B cell (primary cell): ENCODE measurements around the gene TUBE1. TPM values are rescaled to one million over a fixed set of nuclear protein-coding genes. Genes with fewer than 3 reads are reported as not detected.

Experiments
- ATAC-seq: fragments of 200-7000 bp; cut with Tn5 transposase; one replicate; pipeline ENCODE4 v1.10.0; 2021; ENCODE audit warnings: low read depth, mild to moderate bottlenecking, moderate number of reproducible peaks, moderate library complexity
- CTCF ChIA-PET: fragments of 350-600 bp; sonication (Branson Sonifier 250); formaldehyde crosslinking; loops from one replicate; lab custom pipeline; 2021; ENCODE audit warnings: antibody characterized with exemption, inconsistent platforms; lab: Charles Lee
- POLR2A ChIA-PET: fragments of 350-600 bp; sonication (Branson Sonifier 250); formaldehyde crosslinking; loops from one replicate; lab custom pipeline; 2021; ENCODE audit warnings: antibody characterized with exemption; lab: Charles Lee
- DNase-seq: peaks from one replicate; pipeline ENCODE4 v3.0.0; 2013
- H2AFZ ChIP-seq: 2 replicates; pipeline ENCODE4 v1.6.1; 2012; ENCODE audit warnings: mild to moderate bottlenecking, low read depth, low read length; ENCODE audit not compliant: insufficient read depth, poor library complexity, severe bottlenecking
- H3K27ac ChIP-seq, 2 donors: 1 replicate in 1 of 2; 2 replicates in 1 of 2; pipeline ENCODE4 v1.5.1; 2012 to 2013; ENCODE audit warnings: low read length in 2 of 2, mild to moderate bottlenecking in 2 of 2, moderate library complexity in 1 of 2
- H3K27me3 ChIP-seq, 4 experiments: fragments of 200-600 bp in 1 of 4; sonication (generic) in 1 of 4; replicated peaks in 1 of 4; 1 replicate in 2 of 4; 2 replicates in 2 of 4; pipeline versions ENCODE4 v1.6.1 to v1.7.0; 2013 to 2016; ENCODE audit warnings: low read length in 3 of 4, mild to moderate bottlenecking in 2 of 4, mixed read lengths in 1 of 4, moderate library complexity in 1 of 4; ENCODE audit not compliant: insufficient read depth in 4 of 4, control insufficient read depth in 3 of 4; ENCODE audit errors: control extremely low read depth in 1 of 4
- H3K36me3 ChIP-seq, 2 experiments: replicated peaks in 1 of 2; 1 replicate in 1 of 2; 2 replicates in 1 of 2; pipeline versions ENCODE4 v1.6.1 to v1.7.1; 2013; ENCODE audit warnings: low read length in 1 of 2; ENCODE audit not compliant: insufficient read depth in 2 of 2, control insufficient read depth in 1 of 2; ENCODE audit errors: control extremely low read depth in 1 of 2, extremely low read depth in 1 of 2
- H3K4me1 ChIP-seq, 2 donors: fragments of 200-600 bp in 1 of 2; sonication (generic) in 1 of 2; 1 replicate in 1 of 2; 2 replicates in 1 of 2; pipeline versions ENCODE4 v1.5.1 to v1.6.1; 2013 to 2017; ENCODE audit warnings: low read length in 2 of 2; ENCODE audit not compliant: control insufficient read depth in 2 of 2, insufficient read depth in 2 of 2
- H3K4me2 ChIP-seq: replicated peaks from 2 replicates; pipeline ENCODE3; 2012; ENCODE audit warnings: mild to moderate bottlenecking, low read depth, low read length; ENCODE audit not compliant: poor library complexity, severe bottlenecking
- H3K4me3 ChIP-seq, 5 experiments: fragments of 200-600 bp in 1 of 5; sonication (generic) in 1 of 5; 1 replicate in 3 of 5; 2 replicates in 2 of 5; pipeline versions ENCODE4 v1.5.1 to v1.7.0; 2011 to 2016; ENCODE audit warnings: low read length in 4 of 5, mild to moderate bottlenecking in 4 of 5, low read depth in 2 of 5, control low read depth in 1 of 5, moderate library complexity in 1 of 5; ENCODE audit not compliant: insufficient read depth in 1 of 5; ENCODE audit errors: control extremely low read depth in 1 of 5, extremely low read depth in 1 of 5
- H3K79me2 ChIP-seq: fragments of 200-600 bp; sonication (generic); one replicate; pipeline ENCODE4 v1.6.0; 2016; ENCODE audit warnings: low read length; ENCODE audit not compliant: control insufficient read depth, insufficient read depth
- H3K9ac ChIP-seq: fragments of 200-600 bp; sonication (generic); 2 replicates; pipeline ENCODE4 v1.6.1; 2017; ENCODE audit warnings: mild to moderate bottlenecking, low read length, moderate library complexity
- H3K9me3 ChIP-seq, 3 donors: one replicate each; pipeline versions ENCODE4 v1.6.1 to v1.7.1; 2013; ENCODE audit warnings: low read length in 2 of 3; ENCODE audit not compliant: control insufficient read depth in 2 of 3, insufficient read depth in 1 of 3; ENCODE audit errors: control extremely low read depth in 1 of 3
- H4K20me1 ChIP-seq: 2 replicates; pipeline ENCODE4 v1.6.0; 2012; ENCODE audit warnings: mild to moderate bottlenecking, low read length; ENCODE audit not compliant: insufficient read depth, control insufficient read depth, poor library complexity, severe bottlenecking
- H3K27ac Mint-ChIP-seq: one replicate; pipeline ENCODE4 v1.8.0; 2021; ENCODE audit warnings: mixed read lengths
- H3K27me3 Mint-ChIP-seq: one replicate; pipeline ENCODE4 v1.8.0; 2021; ENCODE audit warnings: mixed read lengths
- H3K4me1 Mint-ChIP-seq: one replicate; pipeline ENCODE4 v1.8.0; 2021; ENCODE audit warnings: mixed read lengths
- H3K4me3 Mint-ChIP-seq: one replicate; pipeline ENCODE4 v1.8.0; 2021; ENCODE audit warnings: mixed read lengths
- H3K9me3 Mint-ChIP-seq: one replicate; pipeline ENCODE4 v1.8.0; 2022; ENCODE audit warnings: mixed read lengths; ENCODE audit not compliant: insufficient read depth
- EZH2 ChIP-seq: IDR thresholded peaks from 2 replicates; pipeline ENCODE4 v1.6.1; 2012; ENCODE audit warnings: borderline replicate concordance, low read depth, mild to moderate bottlenecking, moderate library complexity, low read length; ENCODE audit not compliant: insufficient read depth, poor library complexity, severe bottlenecking
- WGBS: methylation state at CpG from one replicate; pipeline ENCODE4 v1.1.5; 2013; ENCODE audit warnings: missing lambda C conversion rate; ENCODE audit not compliant: insufficient coverage; 5-methylcytosine and 5-hydroxymethylcytosine counted together
- intact Hi-C: fragments of 100-400 bp; cut with micrococcal nuclease; formaldehyde crosslinking; loops from one replicate; pipeline ENCODE4 v1.10.0; 2022
- polyA plus RNA-seq: library from polyadenylated mRNA; depleted of rRNA; stranded (reverse); fragments of >200 nt; gene quantifications from 2 replicates; pipeline ENCODE4 v1.2.3, GENCODE V29; 2012
- total RNA-seq, 2 donors: library from RNA; stranded (reverse); fragments of 120-200 nt in 1 of 2; gene quantifications; 1 replicate in 1 of 2; 2 replicates in 1 of 2; pipeline versions ENCODE4 v1.2.3 to v1.2.4, GENCODE V29; 2013 to 2022
- TF ChIP-seq, protein P1 (sequence below): fragments of 200-600 bp; IDR thresholded peaks from one replicate; pipeline ENCODE4 v1.8.0; 2022; ENCODE audit warnings: antibody characterized with exemption, mild to moderate bottlenecking

TUBE1 gene
- total and polyA plus RNA-seq, 2 donors (not counting 1 experiment from before 2014, with no cell fraction given): 14.3 to 24.5 TPM

DNA sequence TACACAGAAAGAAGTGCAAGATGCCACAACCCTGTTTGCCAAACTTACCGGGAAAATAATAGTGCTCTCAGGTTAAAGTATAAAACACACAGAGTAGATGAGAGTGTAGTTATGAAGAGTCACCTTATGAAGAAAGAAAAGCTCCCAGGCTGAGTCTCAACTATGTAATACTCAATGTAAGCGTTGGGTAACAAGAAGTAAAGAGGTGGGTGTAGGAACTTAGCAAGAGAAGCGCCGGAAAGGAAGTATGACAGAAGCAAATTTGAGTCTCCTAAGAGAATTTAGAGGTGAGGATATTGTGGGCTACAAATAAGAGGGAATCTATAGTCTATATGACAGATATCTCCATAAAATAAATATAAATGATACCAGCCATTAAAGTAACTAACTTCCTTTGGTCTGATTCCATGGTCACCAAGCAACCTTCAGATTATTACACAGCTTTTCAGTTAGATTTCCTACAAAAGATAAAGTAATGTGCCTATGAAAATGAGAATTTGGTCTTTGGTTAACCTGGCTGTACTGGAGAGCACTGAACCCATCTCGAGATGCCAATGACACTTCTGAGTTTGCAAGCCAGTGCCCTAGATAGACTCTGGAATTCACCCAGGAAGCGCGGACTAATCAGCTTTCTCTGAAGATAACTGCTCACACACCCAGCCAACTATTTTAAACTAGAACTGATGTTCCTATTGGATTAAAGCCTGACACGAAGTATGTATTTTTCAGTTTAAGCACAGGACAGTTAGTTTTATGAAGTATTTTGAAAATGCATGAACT is 1.8 kb downstream of the TUBE1 start:
- H3K4me2 ChIP-seq: no peak overlapping the region
- no peak overlapping the region for H3K4me3 Mint-ChIP-seq
- H3K4me1 ChIP-seq: peaks cover 7 to 8% of the 10 kb centered on the region in 2 donors
- no peaks in the 10 kb centered on the region for H3K9me3 Mint-ChIP-seq
- no peak for DNase-seq
- no peaks in the 10 kb centered on the region for H4K20me1 ChIP-seq
- WGBS: 100% methylated on average over 2 of the region's 8 CpGs
- peaks cover 0 to 6% (median 2%) of the 10 kb centered on the region in 4 experiments for H3K27me3 ChIP-seq
- no peaks in the 10 kb centered on the region for H3K4me1 Mint-ChIP-seq
- no peak overlapping the region for H2AFZ ChIP-seq
- no peak overlapping the region for H3K27ac Mint-ChIP-seq
- no peak overlapping the region for H3K27ac ChIP-seq
- no peaks in the 10 kb centered on the region for H3K79me2 ChIP-seq
- ATAC-seq: no peak
- no peak overlapping the region for H3K9ac ChIP-seq
- no peaks in the 10 kb centered on the region for H3K9me3 ChIP-seq
- H3K4me3 ChIP-seq: no peak overlapping the region
- intact Hi-C loops: loop anchor here (2.0 to 5.0 kb wide), 2 partner anchors 478 to 1885 kb away; partner anchors contain the start of genes HDAC2 and TRAF3IP2
- no peak for TF ChIP-seq EZH2
- TF ChIP-seq, protein P1, sequence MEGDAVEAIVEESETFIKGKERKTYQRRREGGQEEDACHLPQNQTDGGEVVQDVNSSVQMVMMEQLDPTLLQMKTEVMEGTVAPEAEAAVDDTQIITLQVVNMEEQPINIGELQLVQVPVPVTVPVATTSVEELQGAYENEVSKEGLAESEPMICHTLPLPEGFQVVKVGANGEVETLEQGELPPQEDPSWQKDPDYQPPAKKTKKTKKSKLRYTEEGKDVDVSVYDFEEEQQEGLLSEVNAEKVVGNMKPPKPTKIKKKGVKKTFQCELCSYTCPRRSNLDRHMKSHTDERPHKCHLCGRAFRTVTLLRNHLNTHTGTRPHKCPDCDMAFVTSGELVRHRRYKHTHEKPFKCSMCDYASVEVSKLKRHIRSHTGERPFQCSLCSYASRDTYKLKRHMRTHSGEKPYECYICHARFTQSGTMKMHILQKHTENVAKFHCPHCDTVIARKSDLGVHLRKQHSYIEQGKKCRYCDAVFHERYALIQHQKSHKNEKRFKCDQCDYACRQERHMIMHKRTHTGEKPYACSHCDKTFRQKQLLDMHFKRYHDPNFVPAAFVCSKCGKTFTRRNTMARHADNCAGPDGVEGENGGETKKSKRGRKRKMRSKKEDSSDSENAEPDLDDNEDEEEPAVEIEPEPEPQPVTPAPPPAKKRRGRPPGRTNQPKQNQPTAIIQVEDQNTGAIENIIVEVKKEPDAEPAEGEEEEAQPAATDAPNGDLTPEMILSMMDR: no peak
- H3K27me3 Mint-ChIP-seq: peaks cover 10% of the 10 kb centered on the region
- H3K36me3 ChIP-seq: peaks cover 1 to 10% of the 10 kb centered on the region in 2 experiments
- ChIA-PET CTCF (interaction anchor here (0.5 to 2.9 kb wide), 7 partner anchors 23 to 1773 kb away, joined by 3 to 52 read pairs (median 6); no protein-coding TSS in a partner anchor), POLR2A (no interaction called here)

DNA sequence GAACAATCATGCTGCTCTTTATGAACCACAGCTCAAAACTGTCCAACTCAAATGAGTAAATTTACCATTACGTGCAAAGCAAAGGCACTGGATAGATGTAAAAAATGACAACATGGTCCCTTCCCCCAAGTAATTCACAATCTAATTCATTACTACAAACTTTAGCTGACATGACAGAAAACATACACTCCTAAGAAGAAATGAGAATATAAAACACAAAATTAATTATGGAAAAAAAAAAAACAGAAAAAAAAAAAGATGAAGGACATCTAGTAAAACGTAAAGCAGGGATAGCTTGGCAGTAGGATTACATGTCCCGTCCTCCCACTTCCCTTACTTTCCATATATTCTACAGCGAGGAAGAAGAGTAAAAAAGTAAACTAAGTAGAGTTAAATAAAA is 5.7 kb downstream of the TUBE1 start:
- H3K36me3 ChIP-seq: peaks cover 5 to 22% of the 10 kb centered on the region in 2 experiments
- TF ChIP-seq EZH2: no peak
- TF ChIP-seq, protein P1: no peak

More for the DNA sequence above, 5.7 kb downstream of the TUBE1 start:
- intact Hi-C loops: no loop called here
- Mint-ChIP-seq H3K27ac (no peak overlapping the region), H3K4me3 (no peak overlapping the region), H3K4me1 (no peaks in the 10 kb centered on the region), H3K9me3 (no peaks in the 10 kb centered on the region), H3K27me3 (no peaks in the 10 kb centered on the region)
- Histone ChIP-seq H3K9ac (no peak overlapping the region), H3K9me3 (no peaks in the 10 kb centered on the region), H3K79me2 (no peaks in the 10 kb centered on the region), H4K20me1 (no peaks in the 10 kb centered on the region), H3K4me3 (no peak overlapping the region), H2AFZ (no peak overlapping the region), H3K4me1 (peaks cover 2% of the 10 kb centered on the region in 2 donors), H3K27me3 (no peaks in the 10 kb centered on the region), H3K4me2 (no peak overlapping the region), H3K27ac (no peak overlapping the region)
- DNase-seq (no peak), ATAC-seq (no peak)
- ChIA-PET POLR2A (no interaction called here), CTCF (no interaction called here)
- no CpG with 5 or more reads among the region's 4 CpGs for WGBS
